A549 (cell line): ENCODE measurements around the gene KRT15.

Experiments
- CTCF ChIP-seq: fragments of >200 bp; sonication (Bioruptor Twin); formaldehyde crosslinking; IDR thresholded peaks from 3 replicates; pipeline ENCODE4 v1.5.1; 2016
- EP300 ChIP-seq, 2 experiments: fragments of >200 bp; sonication (Bioruptor Twin); formaldehyde crosslinking; IDR thresholded peaks; 2 replicates in 1 of 2; 3 replicates in 1 of 2; pipeline ENCODE4 v1.6.1; 2016 to 2017
- MAFK ChIP-seq: fragments of 450-650 bp; IDR thresholded peaks from 2 replicates; pipeline ENCODE4 v1.6.1; 2014; ENCODE audit not compliant: partially characterized antibody
- MYC ChIP-seq: IDR thresholded peaks from 2 replicates; pipeline ENCODE4 v1.6.1; 2012; ENCODE audit warnings: mild to moderate bottlenecking, inconsistent platforms, low read length, improper control_type of control experiment, borderline replicate concordance
- NFE2L2 ChIP-seq: fragments of 150-350 bp; conservative IDR thresholded peaks from 2 replicates; pipeline ENCODE4 v1.6.1; 2014; ENCODE audit warnings: low read length
- POLR2AphosphoS2 ChIP-seq: conservative IDR thresholded peaks from 2 replicates; pipeline ENCODE4 v1.6.1; 2012; ENCODE audit warnings: low read length, improper control_type of control experiment, inconsistent platforms
- REST ChIP-seq: fragments of 200-600 bp; sonication (generic); IDR thresholded peaks from 2 replicates; pipeline ENCODE4 v1.6.1; 2016; ENCODE audit warnings: antibody characterized with exemption, mild to moderate bottlenecking, moderate library complexity
- SMC3 ChIP-seq: fragments of >200 bp; sonication (Bioruptor Twin); formaldehyde crosslinking; IDR thresholded peaks from 3 replicates; pipeline ENCODE4 v1.6.1; 2018; ENCODE audit warnings: inconsistent platforms
- ZFP36 ChIP-seq: fragments of 450-650 bp; IDR thresholded peaks from 2 replicates; pipeline ENCODE4 v1.6.1; 2014; ENCODE audit warnings: borderline replicate concordance; ENCODE audit not compliant: partially characterized antibody
- TF ChIP-seq, protein P1 (sequence below): fragments of 450-650 bp; IDR thresholded peaks from 2 replicates; pipeline ENCODE4 v1.6.1; 2014; ENCODE audit warnings: antibody characterized with exemption

DNA sequence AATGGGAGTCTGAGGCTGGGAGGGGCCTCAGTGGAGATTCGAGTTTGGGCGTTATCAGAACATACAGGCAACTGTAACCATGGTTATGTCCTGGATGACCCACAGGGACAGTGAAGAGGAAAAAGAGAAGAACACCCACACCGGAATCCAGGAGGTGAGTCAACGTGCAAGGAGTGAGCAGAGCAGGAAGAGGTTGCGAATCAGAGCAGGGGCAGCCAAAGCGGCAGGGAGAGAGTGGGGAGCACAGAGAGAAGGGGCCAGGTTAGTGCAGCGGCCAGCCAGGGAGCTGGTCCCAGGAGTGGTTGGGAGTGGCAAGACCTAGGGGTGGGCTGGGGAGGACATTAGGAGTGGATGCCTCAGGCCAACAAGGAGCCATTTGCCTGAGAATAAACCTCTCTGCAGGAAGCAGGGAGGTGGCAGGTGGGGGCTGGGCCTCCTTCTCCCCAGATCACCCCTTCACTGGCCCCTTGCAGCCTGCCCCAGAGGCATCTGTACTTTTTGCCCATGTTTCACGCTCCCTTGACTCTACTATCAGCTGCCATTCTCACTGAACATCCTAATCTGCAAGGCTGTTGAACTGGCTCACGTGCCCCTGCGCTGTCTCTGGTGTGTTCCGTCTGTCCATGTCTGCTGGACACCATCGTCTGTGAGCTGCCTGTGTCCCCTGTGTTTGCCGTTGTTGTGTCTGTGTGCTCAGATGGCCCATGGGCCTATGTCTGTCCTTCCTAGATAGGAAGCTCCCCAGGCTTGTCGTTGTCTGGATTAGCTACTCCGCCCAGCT is 18.4 kb downstream of the KRT15 start:
- TF ChIP-seq ZFP36 = no peak
- no peak for TF ChIP-seq CTCF
- TF ChIP-seq MAFK = no peak
- no peak for TF ChIP-seq POLR2AphosphoS2
- no peak for TF ChIP-seq EP300 (IDR thresholded peaks at IDR 0.05)
- TF ChIP-seq, protein P1, sequence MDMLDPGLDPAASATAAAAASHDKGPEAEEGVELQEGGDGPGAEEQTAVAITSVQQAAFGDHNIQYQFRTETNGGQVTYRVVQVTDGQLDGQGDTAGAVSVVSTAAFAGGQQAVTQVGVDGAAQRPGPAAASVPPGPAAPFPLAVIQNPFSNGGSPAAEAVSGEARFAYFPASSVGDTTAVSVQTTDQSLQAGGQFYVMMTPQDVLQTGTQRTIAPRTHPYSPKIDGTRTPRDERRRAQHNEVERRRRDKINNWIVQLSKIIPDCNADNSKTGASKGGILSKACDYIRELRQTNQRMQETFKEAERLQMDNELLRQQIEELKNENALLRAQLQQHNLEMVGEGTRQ = no peak
- TF ChIP-seq SMC3 = no peak
- TF ChIP-seq NFE2L2 = no peak
- TF ChIP-seq MYC = no peak
- TF ChIP-seq REST = no peak
